GM18867 (cell line): Measurements from ENCODE around the gene INPP5F.

ENCODE experiments used
- ATAC-seq: cut with Tn5 transposase; IDR thresholded peaks from one replicate; pipeline ENCODE4 v1.9.1; 2021; ENCODE audit warnings: mild to moderate bottlenecking, moderate library complexity; ENCODE audit not compliant: unreplicated experiment

Gene INPP5F

DNA sequence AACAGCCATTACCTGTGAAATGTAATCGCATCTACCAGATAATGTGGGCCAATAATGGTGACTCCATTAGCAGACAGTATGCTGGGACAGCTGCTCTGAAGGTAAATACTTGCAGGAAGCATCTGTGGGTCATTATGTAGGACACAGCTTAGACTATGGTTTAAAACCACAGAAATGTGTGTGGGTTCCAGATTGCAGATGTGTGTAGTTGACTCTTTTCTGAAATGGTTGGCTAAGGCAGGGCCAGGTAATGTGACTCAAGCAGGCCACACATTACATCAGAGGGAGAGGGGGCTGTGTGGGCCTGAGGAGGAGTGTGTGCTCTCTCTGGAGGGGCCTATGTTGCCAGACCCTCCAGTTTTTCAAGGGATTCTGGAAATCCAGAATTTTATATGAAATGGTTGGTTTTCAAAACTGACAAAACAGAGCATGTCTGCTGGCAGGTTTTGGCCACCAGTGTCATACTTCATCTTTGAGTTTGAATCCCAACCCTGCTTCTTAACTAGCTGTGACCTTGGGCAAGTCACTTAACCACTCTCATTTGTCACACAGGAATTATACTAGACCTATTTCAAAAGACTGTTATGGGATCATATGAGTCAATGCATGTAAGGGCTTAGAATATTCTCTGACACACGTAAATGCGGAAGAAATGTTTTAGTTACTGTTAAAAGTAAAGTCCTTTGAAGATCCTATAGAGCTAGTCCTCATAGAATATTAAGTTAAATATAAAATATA, 82.3 kb downstream of the INPP5F start:
- no peak for ATAC-seq

DNA sequence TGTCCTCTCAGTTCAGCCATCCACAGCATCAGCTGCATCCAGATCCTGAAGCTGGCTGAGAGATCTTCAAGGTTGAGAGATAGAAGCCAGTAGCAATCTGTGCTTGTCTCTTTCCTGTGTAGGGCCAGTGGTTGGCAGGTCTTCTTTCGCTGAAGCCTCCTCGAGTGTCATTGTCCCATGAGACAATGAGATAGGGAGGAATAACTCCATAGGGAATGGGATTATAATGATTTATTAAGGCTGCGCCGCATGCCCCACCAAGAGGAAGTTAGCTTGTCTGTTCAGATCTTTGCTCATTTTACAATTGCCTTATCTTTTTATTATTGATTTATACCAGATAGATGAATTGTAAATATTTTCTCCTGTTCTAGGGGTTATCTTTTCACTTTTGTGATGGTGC, 85.3 kb downstream of the INPP5F start:
- ATAC-seq, result no peak

DNA sequence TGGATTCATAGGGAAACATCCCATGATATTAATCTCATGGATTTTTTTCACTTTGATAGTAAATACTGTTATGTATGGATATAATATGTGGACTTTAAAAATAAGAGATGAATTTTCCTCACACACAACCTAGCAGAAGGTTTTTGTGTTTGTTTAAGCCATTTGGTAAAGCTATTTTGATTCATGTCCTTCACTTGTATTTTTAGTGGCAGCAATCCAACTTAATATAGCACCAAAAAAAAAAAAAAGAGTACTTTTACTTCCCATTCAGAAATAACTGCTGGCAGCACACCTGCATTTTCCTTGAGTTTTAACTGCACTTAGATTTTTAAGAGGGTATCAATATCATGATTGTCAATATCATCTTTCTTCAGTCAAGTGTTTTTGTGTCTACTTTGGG, 86.8 kb downstream of the INPP5F start:
- ATAC-seq, result no peak

DNA sequence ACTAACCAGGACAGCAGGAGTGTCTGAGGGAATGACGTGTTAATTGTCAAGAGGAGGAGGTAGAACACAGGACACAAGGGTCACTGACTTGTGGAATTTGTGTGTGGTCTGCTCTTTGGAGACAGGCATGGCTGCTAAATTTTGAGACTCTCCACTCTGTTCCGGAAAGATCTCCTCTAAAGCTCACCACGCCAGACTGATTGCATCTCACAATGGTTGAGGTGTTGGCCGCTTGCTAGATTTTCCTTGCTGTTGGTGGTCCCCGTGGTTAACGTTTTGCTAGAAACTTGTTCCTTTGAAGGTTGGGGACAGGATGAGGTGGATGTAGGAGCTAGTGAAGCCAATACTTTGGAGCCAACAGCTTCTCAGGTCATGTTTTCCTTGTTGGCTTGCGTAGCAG, 89.8 kb downstream of the INPP5F start:
- no peak for ATAC-seq

DNA sequence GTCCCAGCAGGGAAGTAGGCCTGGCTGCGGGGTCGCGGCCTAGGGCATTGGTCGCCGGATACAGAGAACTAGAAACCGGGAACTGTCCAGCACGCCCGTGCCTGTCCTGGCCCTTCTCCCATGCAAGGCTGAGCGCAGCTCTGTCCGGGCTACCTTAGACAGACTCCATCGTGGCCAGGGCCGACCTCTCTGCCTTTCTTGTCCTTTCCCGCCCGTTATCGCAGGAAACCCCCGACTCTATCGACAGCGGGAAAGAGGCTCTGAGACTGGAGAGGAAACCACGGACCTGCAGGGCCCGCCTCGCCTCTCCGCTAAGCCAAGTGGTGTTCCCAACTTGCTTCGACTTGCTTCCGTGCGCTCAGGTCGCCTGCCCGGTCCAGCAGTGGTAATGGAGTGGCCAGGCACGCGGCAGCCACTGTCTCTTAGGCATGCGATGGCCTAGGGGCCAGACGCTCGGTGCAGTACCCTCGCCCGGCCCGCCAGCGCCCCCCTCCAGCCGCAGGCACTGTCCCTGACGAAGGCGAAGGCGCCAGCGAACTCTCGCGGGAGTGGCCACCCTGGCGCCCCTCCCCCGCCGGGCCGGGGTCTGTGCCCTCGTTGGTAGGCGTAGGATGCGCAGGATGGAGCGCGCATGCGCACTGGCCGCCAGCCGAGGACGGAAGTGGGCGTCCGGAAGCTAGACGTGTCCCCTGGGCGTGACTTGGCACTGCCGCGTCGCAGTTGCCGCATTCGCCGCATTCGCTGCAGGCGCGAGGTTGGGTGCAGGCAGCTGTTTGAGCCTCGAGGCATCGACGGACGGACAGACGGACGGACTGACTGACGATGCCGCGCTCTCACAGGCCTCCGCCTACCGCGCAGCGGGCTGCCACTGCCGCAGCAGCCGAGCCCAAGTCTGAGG, 92.4 kb downstream of the INPP5F start:
- ATAC-seq, result no peak

DNA sequence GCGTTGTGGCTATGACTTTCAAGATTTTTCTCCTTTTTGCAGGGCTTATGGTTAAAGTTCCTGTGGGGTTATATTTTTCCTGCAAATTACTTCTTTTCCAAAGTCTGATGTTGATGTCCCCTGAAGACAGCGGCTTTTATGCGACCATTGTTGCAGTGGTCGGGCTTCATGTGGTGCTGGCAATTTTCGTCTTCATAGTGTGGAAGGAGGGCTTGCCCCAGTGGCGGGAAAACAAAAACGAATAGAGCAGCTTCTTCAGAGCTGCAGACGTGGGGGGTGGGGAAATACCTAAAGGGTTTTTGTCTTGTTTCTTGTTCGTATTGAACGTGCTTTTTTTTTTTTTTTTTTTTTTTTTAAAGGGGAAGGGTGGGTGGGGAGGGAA, 93.0 kb downstream of the INPP5F start:
- ATAC-seq, result no peak

DNA sequence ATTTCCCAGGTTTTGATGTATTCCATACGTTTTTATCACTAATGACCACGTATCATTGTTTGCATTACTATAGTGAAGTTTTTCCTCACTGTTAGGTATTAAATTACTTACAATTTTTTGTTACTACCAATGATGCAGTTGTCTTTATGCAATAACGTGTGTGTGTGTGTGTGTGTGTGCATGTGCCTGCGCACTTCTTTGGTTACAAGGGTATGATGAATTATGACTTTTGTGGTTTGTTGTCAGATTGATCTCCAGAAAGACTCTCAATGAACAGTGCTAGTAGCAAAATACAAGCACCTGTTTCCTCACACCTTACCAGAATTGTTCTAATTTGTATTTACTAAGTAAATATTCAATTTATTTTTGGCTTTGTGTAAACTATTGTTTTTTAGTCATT, 95.3 kb downstream of the INPP5F start:
- no peak for ATAC-seq

DNA sequence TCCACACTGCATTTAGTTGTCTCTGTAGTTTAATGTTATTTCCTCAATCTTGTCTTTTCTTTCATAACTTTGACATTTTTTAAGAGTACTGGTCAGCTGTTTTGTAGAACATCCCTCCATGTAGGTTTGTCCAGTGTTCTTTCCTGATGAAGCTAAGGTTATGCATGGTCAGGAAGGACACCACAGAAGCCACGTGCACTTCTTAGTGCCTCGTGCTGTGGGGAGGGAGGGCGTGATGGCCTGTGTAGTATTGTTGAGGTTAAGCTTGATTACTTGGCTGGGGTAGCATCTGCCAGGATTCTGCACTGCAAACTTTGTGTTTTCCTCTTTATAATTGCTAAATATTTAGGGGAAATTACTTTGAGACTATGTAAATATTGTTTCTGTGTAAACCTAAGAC, 98.4 kb downstream of the INPP5F start:
- ATAC-seq, result no peak

DNA sequence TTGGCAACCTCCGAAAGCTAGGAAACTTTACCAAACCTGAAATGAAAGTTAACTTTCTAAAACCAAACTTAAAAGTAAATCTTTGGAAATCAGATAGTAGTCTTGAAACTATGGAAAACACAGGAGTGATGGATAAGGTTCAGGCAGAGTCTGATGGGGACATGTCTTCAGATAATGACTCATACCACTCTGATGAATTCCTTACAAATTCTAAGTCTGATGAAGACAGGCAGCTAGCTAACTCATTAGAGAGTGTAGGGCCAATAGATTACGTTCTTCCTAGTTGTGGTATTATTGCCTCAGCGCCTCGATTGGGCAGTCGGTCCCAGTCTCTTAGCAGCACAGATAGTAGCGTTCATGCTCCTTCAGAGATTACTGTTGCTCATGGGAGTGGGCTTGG, 100.9 kb downstream of the INPP5F start:
- no peak for ATAC-seq

DNA sequence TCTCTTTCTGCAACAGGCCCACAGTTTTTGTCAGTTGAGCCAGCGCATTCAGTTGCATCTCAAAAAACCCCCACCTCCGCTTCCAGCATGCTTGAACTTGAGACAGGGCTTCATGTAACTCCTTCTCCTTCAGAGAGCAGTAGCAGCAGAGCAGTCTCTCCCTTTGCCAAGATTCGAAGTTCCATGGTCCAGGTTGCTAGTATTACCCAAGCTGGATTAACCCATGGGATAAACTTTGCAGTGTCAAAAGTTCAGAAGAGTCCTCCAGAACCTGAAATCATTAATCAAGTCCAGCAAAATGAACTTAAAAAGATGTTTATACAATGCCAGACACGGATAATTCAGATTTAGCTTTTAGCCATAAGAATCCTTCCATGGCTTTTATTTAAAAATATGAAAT, 101.6 kb downstream of the INPP5F start:
- no peak for ATAC-seq

DNA sequence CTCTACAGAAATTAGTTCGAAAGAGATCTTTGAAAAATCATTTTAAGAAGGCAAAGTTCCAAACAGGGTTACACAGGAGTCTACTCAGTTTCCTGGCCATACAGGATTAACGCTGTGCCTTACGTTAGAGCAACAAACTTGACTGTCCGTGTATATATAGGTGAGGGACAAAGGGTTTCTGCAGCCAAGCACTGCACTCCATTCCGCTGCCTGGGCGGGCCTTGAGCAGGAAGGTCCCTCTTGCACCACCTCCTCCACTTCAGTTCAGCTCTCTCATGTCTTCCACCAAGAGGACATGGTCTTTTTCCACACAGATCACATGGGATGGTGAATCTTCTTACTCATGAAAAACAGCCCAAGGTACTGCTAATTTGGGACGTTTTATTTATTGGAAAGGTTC, 103.6 kb downstream of the INPP5F start:
- no peak for ATAC-seq

DNA sequence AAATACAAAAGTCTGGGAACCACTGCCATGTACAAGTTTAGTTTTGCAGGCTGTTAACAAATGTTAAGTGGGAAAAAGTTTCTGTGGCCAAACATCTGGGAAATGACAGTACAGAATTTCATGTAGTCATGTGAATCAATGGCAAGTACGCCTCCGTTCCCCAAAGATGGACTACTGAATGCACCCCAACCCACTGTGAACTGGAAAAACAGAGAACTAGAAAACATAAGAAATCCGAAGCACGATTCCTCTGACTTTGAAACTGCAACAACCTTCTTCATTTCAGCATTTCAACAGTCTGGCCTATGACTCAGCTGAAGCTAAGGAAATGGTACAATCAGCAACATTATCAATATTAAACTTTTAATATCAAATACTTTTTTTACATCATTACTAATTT, 105.0 kb downstream of the INPP5F start:
- ATAC-seq, result no peak

DNA sequence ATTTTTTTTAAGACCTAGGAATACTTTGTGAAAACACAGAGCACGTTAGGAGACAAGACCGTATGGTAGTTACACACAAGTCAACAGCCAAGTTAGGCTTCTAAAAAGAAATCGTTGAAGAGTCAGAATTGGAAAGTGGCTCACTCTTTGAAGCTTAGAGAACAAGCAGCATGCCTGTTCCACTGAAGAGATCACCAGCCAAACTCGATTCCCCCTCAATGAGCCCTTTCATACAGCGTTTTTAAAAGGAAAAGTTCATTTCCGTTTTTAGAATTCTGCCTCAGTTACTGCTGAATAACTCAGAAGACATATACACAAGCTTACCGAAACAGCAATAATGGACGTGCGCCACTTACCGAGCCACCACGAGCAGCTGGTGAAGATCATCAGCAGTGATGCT, 105.8 kb downstream of the INPP5F start:
- ATAC-seq, result no peak

DNA sequence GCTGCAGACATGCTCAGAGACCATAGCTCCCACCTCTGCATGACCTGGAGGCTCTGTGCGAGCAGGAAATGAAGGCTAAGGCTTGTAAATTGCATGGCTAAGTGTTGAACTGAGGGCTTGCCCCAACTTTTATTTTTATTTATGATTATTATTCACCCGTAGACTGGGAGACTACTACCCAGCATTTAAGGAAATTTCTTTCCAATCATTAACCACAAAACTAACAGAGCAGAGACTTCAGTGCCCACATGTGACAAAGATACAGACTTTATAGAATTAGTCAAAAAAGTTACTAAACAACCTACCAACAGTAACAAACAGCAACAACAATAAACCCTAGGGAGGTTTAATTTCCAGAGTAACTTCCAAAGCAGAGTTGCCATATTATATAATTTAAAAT, 107.1 kb downstream of the INPP5F start:
- no peak for ATAC-seq

DNA sequence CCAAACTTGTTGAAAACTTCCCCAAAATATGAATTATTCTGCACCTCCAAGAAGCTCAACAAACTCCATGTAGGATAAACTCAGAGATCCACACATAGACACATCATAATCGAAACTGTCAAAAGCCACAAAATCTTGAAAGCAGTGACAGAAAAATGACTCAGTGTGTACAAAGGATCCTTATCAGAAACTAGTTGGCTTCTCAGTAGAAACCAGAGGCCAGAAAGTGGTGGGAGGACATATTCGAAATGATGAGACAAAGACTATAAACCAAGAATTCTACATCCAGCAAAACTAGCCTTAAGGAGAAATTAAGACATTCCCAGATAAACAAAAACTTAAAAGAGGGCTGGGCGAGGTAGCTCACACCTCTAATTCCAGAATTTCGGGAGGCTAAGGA, 108.3 kb downstream of the INPP5F start:
- ATAC-seq, result no peak

DNA sequence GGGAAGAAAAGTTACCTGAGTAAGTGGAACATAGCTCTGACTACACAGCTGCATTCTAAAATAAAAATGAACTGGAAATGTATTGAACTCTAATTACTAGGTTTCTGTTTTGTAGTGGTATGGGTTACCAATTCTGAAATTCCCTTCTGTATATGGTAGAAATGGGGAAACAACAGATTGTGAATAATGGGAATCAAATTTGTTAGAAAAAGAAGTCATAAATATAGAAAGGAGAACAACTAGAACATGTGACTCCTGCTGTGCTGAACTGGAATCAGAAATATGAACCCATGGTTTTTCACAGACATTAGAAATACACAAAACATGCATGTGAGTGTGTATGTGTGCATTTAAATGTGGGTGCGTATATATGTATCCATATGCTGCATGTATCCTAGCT, 119.8 kb downstream of the INPP5F start:
- no peak for ATAC-seq

DNA sequence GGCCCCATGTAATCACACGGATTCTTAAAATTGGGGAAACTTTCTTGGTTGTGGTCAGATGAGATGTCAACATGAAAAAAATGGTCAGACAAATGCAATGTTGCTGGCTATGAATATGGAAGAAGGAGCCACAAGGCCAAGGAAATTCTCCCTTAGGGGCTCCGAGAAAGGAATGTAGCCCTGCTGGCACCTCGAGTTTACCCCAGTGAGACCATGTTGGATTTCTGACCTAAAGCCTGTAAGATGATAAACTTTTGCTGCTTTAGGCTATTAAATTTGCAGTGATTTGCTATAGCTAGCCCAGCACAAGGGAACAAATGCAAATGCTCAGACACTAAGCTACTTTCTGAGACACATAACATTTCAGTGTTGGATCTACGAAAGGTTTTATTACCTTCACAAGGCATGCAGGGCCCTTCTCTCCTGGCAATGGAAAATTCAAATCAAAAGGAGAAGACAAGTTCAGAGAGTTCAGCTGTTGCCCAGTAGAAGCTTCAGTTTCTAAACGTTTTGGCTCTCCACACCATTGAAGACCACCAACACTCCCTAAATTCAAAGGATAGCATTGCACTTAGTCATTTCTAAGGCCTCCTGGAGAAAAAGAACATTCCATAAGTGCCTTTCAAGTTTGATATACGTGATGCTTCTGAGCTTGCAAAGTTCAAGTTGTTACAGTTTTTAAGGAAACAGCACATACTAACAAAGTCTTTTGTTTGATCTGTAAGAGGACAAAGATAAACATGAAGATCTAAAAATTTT, 123.4 kb downstream of the INPP5F start:
- ATAC-seq, result no peak

DNA sequence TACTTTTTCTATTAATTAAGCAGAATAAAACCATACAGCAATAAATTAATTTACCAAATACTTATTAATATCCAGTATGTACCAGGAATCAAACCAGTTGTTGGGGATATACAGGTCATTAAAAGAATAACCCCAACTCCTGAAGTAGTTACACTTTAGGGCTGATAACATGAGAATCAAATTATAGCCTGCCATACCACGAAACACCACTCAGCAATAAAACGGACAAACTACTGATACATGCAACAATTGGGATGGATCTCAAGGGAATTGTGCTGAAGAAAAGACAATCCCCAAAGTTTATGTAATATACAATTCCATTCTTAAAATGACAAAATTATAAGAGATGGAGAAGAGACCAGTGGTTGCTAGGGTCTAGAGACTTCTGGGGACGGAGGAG, 124.1 kb downstream of the INPP5F start:
- ATAC-seq, result no peak

DNA sequence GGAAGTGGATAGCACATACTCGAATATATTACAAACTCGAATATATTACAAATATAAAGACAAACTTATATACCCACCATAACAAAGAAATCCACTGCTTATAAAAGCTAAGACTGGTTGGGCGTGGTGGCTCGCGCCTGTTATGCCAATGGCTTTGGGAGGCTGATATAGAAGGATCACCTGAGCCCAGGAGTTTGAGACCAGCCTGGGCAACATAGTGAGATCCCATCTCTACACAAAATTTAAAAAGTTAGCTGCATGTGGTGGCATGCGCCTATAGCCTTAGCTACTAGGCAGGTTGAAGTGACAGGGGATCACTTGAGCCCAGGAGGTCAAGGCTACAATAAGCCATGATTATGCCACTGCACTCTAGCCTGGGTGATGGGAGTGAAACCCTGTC, 126.4 kb downstream of the INPP5F start:
- no peak for ATAC-seq

DNA sequence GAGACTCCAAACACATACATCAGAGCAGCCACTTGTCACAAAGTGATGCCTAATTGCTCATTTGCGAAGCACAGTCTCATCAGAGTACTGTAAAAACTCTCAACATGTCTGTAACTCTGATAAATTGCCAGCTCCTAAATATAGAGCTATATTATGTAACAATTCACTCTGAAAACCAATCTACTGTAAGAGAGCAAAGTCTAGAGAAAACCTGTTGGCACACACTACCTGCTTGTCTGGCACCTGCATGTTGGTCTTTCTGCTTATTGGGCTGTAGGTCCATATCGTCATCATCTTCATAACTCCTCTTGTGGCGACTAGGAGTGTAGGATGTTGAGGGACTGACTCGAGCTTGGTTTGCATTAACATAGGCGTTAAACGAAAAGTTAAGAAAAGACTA, 127.0 kb downstream of the INPP5F start:
- ATAC-seq, result no peak

DNA sequence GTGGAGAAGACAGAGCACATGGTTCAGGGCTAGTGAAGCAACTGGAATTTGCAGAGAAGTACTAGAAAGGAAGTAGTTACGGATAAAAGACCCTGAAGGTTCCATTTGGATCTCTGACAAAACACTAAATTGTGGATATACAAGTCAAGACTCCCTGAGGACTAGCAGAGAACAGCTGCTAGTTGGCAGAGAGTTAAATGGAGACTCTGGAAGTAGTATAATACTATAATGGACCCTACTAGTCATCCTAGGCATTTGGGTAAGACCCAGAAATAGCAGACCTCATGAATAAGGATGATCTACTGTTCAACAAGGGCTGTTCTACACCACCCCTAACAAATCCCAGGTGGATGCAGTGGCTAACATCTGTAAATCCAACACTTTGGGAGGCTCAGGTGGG, 127.7 kb downstream of the INPP5F start:
- no peak for ATAC-seq

DNA sequence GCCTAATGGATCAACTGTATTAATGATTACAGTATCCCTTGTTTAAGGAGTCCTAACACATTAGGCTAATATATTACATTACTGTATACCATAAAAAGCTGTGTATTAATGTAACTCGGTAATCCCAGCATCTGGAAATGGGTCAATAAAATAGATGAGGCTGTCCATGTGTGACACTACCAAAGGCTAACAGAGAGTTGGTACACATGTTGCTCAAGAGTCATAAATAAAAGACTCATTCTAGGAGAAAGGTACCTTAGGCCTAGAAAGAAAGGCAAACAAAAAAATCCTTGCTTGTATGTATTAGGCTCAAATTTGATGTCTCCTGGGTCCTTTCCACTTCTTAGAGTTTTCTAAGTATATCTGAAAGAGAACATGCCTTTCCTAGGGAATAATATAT, 132.2 kb downstream of the INPP5F start:
- no peak for ATAC-seq
